Panc1 (cell line): ENCODE results near the gene PSMA7. TPM values are rescaled to one million over a fixed set of nuclear protein-coding genes. Genes with fewer than 3 reads are reported as not detected.

Source experiments
- ATAC-seq: fragments of 200-7000 bp; cut with Tn5 transposase; 2 replicates; pipeline ENCODE4 v1.9.1; 2020; ENCODE audit warnings: mild to moderate bottlenecking, moderate library complexity
- BruUV-seq: library from RNA; stranded (reverse); fragments of 400-500 nt; replicated peaks from 2 replicates; lab custom pipeline; 2021; lab: Mats Ljungman, UMichigan
- CTCF ChIA-PET: fragments of 300-600 bp; sonication (Branson Sonifier 250); formaldehyde crosslinking; loops from one replicate; lab custom pipeline; 2022; ENCODE audit warnings: antibody characterized with exemption; lab: Charles Lee
- POLR2A ChIA-PET: fragments of 300-600 bp; sonication (Branson Sonifier 250); formaldehyde crosslinking; loops from one replicate; lab custom pipeline; 2022; ENCODE audit warnings: antibody characterized with exemption; lab: Charles Lee
- DNase-seq: peaks from one replicate; pipeline ENCODE4 v3.0.0-alpha.2; 2010; ENCODE audit warnings: low read depth, low spot score
- H3K27ac ChIP-seq: 2 replicates; pipeline ENCODE4 v1.5.1; 2011; ENCODE audit warnings: mild to moderate bottlenecking, low read length, inconsistent platforms
- H3K27me3 ChIP-seq: fragments of 200-500 bp; sonication (Bioruptor generic); 2 replicates; pipeline ENCODE4 v1.6.0; 2014; ENCODE audit warnings: low read length, inconsistent platforms; ENCODE audit not compliant: control insufficient read depth, insufficient read depth
- H3K36me3 ChIP-seq: fragments of 200-500 bp; sonication (Bioruptor generic); 2 replicates; pipeline ENCODE4 v1.5.1; 2014; ENCODE audit warnings: inconsistent platforms, mild to moderate bottlenecking, low read length, moderate library complexity; ENCODE audit not compliant: control insufficient read depth, insufficient read depth
- H3K4me1 ChIP-seq: 2 replicates; pipeline ENCODE4 v1.5.1; 2011; ENCODE audit warnings: inconsistent platforms, mild to moderate bottlenecking, low read length, moderate library complexity; ENCODE audit not compliant: control insufficient read depth, insufficient read depth
- H3K4me3 ChIP-seq, 2 experiments: 2 replicates each; pipeline ENCODE4 v1.5.1; 2011 to 2012; ENCODE audit warnings: low read depth in 2 of 2, low read length in 2 of 2, mild to moderate bottlenecking in 2 of 2, inconsistent platforms in 1 of 2, moderate library complexity in 1 of 2
- H3K9me3 ChIP-seq: fragments of 200-500 bp; sonication (Bioruptor generic); 2 replicates; pipeline ENCODE4 v1.5.1; 2014; ENCODE audit warnings: low read depth, mild to moderate bottlenecking, inconsistent platforms, low read length, moderate library complexity; ENCODE audit not compliant: control insufficient read depth, insufficient read depth
- CTCF ChIP-seq: fragments of 450-650 bp; IDR thresholded peaks from 2 replicates; pipeline ENCODE4 v1.5.1; 2017; ENCODE audit warnings: mild to moderate bottlenecking
- POLR2AphosphoS5 ChIP-seq: IDR thresholded peaks from 2 replicates; pipeline ENCODE4 v1.6.1; 2012; ENCODE audit warnings: mild to moderate bottlenecking, low read depth, low read length, moderate library complexity
- REST ChIP-seq, 2 experiments: IDR thresholded peaks; 2 replicates each; pipeline ENCODE4 v1.6.1; 2011 to 2012; ENCODE audit warnings: low read depth in 2 of 2, control low read depth in 1 of 2, low read length in 1 of 2, mild to moderate bottlenecking in 1 of 2, moderate library complexity in 1 of 2; ENCODE audit not compliant: insufficient read depth in 1 of 2
- SIN3A ChIP-seq: IDR thresholded peaks from 2 replicates; pipeline ENCODE4 v1.6.1; 2012; ENCODE audit warnings: low read depth, mild to moderate bottlenecking, low read length, moderate library complexity, borderline replicate concordance; ENCODE audit not compliant: insufficient read depth
- TCF7L2 ChIP-seq: IDR thresholded peaks from 2 replicates; pipeline ENCODE4 v1.6.1; 2011; ENCODE audit warnings: mild to moderate bottlenecking, low read depth, low read length, inconsistent platforms
- in situ Hi-C: cut with HindIII; loops from 2 replicates; pipeline ENCODE4 v1.10.0; 2016; ENCODE audit warnings: low sequenced_read_pairs, low pct_unique_long_range_greater_than_20kb
- intact Hi-C: fragments of 100-400 bp; cut with micrococcal nuclease; formaldehyde crosslinking; loops from one replicate; pipeline ENCODE4 v1.10.0; 2022; ENCODE audit not compliant: unreplicated experiment
- total RNA-seq: library from RNA; stranded (reverse); gene quantifications from one replicate; pipeline ENCODE4 v1.2.1, GENCODE V29; 2021; ENCODE audit not compliant: unreplicated experiment

Gene PSMA7
- total RNA-seq, 1 experiment from 2014 or later, result 402 TPM

- no peak for TF ChIP-seq TCF7L2
- in situ Hi-C loops (no loop called here), intact Hi-C loops (no loop called here)
- H3K4me3 ChIP-seq, result no peak overlapping the region
- H3K36me3 ChIP-seq, result no peaks in the 10 kb centered on the region
- no peaks in the 10 kb centered on the region for H3K27me3 ChIP-seq
- no TSS peak for BruUV-seq
- CTCF ChIA-PET, result no interaction called here
- ATAC-seq, result no peak
- no peak for DNase-seq
- POLR2A ChIA-PET, result no interaction called here
- no peaks in the 10 kb centered on the region for H3K4me1 ChIP-seq
- H3K9me3 ChIP-seq, result no peaks in the 10 kb centered on the region; the same call in 1 of the 2 replicates
- no peak overlapping the region for H3K27ac ChIP-seq
Observed at GRCh38 chr20:62111148-62111547, 32.0 kb downstream of the PSMA7 start.

DNA sequence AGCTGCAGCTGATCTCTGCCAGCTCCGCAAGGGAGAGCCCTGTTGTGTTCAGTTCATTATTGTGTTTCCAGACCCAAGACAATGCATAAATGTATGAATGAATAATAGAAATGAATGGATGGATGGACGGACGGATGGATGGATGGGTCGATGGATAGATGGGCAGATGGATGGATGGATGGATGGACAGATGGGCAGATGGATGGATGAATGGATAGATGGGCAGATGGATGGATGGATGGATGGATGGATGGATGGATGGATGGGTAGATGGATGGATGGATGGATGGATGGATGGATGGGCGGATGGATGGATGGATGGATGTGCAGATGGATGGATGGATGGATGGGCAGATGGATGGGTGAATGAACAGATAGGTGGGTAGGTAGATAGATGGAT lies 37.6 kb downstream of the PSMA7 start:
- H3K4me1 ChIP-seq, result no peaks in the 10 kb centered on the region
- in situ Hi-C loops, result no loop called here
- no peak for TF ChIP-seq TCF7L2
- TF ChIP-seq REST (IDR thresholded peaks at IDR 0.05; ENCODE audit: insufficient read depth in 1 of 2, low read depth in 2 of 2, low read length in 1 of 2), result no peak
- TF ChIP-seq SIN3A, result no peak
- no peak for TF ChIP-seq CTCF
- TF ChIP-seq POLR2AphosphoS5, result no peak
- ATAC-seq, result no peak
- BruUV-seq, result no TSS peak
- H3K9me3 ChIP-seq, result no peaks in the 10 kb centered on the region; the same call in 1 of the 2 replicates
- CTCF ChIA-PET, result no interaction called here
- H3K4me3 ChIP-seq, result no peak overlapping the region
- no peak for DNase-seq
- H3K27me3 ChIP-seq, result no peaks in the 10 kb centered on the region
- intact Hi-C loops, result no loop called here
- no peak overlapping the region for H3K27ac ChIP-seq
- POLR2A ChIA-PET, result no interaction called here
- H3K36me3 ChIP-seq, result no peaks in the 10 kb centered on the region

DNA sequence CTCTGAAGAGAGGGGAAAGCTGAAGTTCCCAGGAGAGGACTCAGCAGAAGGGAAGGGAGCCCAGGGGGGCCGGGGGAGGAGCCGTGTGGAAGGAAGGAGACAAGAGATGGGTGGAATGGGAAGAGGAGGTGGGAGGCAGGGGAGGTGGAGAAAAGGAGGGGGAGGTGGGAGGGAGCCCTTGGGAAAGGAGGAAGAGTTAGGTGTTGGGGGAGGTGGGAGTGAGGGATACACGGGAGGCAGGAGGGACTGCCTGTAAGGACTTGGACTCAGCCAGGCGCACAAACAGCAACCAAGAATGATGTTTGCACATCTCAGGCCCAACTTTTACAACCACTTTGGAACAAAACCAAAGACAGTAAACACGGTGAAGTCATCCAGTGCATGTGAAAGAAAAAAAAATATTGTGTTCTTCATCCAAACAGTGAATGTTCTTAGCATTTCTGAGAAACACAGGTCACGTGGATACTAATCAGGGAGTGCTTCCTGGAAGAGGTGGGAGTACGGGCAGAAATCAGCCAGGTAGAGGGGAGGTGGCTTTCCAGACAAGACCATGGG lies 38.3 kb downstream of the PSMA7 start:
- TF ChIP-seq CTCF, result no peak
- no peak for TF ChIP-seq TCF7L2
- TF ChIP-seq SIN3A, result no peak
- TF ChIP-seq REST (IDR thresholded peaks at IDR 0.05; ENCODE audit: insufficient read depth in 1 of 2, low read depth in 2 of 2, low read length in 1 of 2), result no peak
- TF ChIP-seq POLR2AphosphoS5, result no peak

More for the DNA sequence above, 38.3 kb downstream of the PSMA7 start:
- Histone ChIP-seq H3K9me3 (no peaks in the 10 kb centered on the region; the same call in 1 of the 2 replicates), H3K4me1 (no peaks in the 10 kb centered on the region), H3K27me3 (no peaks in the 10 kb centered on the region), H3K27ac (no peak overlapping the region), H3K36me3 (no peaks in the 10 kb centered on the region), H3K4me3 (no peak overlapping the region)
- no peak for ATAC-seq
- BruUV-seq, result no TSS peak
- intact Hi-C loops, result no loop called here
- CTCF ChIA-PET, result no interaction called here
- in situ Hi-C loops, result no loop called here
- no peak for DNase-seq
- POLR2A ChIA-PET, result no interaction called here
